GM12892 (cell line): Measurements from ENCODE around the gene EPS8L3.

Source experiments
- POLR2A ChIP-seq: IDR thresholded peaks from 2 replicates; pipeline ENCODE4 v1.6.1; 2011; ENCODE audit warnings: low read depth, low read length, control low read depth
- POLR2AphosphoS5 ChIP-seq: IDR thresholded peaks from 2 replicates; pipeline ENCODE4 v1.6.1; 2011; ENCODE audit warnings: low read depth, low read length, control low read depth
- TAF1 ChIP-seq: IDR thresholded peaks from 2 replicates; pipeline ENCODE4 v1.6.1; 2011; ENCODE audit warnings: low read depth, mild to moderate bottlenecking, control low read depth, low read length, borderline replicate concordance

DNA sequence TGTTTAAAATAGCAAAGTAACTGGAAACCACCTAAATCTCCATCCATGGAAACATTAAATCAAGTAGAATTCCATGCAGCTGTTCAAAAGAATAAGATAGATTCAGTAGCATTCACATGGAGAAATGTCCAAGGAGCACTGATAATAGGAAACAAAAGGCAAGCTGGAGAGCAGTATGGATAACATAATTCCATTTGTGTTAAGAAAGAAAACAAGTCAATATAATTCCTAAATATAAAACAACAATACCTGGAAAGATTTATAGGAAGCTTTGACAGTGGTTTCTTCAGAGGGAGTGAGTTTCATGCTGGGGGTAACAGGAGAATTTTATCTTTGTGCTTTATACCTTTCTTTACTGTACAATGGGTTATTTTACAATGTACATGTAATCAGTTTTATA lies 36.6 kb upstream of the EPS8L3 start:
- TF ChIP-seq POLR2A (no peak), POLR2AphosphoS5 (no peak), TAF1 (no peak)
